GM21528 (cell line): ENCODE results near the gene CA5B.
"Not testable (repeated sequence)": the region's sequence is repeated elsewhere in the genome, so short reads cannot be mapped to it uniquely, and the experiment has no call there.

ENCODE experiments used
- ATAC-seq: cut with Tn5 transposase; IDR thresholded peaks from one replicate; pipeline ENCODE4 v1.9.1; 2021; ENCODE audit warnings: mild to moderate bottlenecking, moderate library complexity; ENCODE audit not compliant: unreplicated experiment, low FRiP score

Gene CA5B

DNA sequence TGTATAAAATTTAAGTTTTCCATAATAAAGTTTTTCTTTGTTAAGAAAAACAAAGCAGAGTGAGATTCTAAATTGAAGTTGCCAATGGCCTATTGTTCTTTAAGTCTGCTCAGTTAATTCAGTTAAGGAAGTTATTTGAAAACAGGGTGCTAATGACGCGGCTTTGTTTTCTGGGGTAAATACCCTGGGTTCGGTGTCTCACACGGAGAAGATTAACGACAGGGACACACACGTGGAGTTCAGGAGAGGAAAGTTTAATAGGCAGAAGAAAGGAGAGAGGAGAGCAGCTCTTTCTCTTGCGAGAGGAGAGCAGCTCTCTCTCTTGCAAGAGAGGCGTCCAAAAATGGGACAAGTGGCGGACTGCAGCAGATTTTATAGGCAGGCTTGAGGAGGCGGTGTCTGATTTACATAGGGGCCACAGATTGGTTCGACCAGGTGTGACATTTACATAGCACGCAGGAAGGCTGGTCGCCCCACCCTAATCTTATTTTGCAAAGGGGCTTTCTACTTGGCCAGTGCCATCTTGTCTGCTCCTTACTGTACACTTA lies 9.6 kb downstream of the CA5B start:
- ATAC-seq: no peak

DNA sequence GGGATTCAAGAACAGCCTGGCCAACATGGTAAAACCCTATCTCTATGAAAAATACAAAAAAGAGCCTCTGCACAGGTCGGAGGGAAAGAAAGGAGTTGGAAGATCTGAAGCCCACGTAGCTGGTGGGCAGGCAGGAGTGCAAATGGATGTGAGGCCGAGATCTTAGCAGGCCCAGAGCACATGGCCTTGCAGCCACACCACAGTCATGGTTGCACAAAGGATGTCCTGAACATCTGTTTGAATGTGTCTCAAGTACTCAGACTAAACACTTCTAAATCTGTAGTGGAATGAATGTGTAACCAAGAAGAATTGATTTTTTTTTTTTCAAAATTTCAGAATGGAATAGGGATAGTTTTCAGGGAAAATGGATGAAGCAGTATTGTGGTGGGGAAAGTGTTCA lies 10.8 kb downstream of the CA5B start:
- no peak for ATAC-seq

DNA sequence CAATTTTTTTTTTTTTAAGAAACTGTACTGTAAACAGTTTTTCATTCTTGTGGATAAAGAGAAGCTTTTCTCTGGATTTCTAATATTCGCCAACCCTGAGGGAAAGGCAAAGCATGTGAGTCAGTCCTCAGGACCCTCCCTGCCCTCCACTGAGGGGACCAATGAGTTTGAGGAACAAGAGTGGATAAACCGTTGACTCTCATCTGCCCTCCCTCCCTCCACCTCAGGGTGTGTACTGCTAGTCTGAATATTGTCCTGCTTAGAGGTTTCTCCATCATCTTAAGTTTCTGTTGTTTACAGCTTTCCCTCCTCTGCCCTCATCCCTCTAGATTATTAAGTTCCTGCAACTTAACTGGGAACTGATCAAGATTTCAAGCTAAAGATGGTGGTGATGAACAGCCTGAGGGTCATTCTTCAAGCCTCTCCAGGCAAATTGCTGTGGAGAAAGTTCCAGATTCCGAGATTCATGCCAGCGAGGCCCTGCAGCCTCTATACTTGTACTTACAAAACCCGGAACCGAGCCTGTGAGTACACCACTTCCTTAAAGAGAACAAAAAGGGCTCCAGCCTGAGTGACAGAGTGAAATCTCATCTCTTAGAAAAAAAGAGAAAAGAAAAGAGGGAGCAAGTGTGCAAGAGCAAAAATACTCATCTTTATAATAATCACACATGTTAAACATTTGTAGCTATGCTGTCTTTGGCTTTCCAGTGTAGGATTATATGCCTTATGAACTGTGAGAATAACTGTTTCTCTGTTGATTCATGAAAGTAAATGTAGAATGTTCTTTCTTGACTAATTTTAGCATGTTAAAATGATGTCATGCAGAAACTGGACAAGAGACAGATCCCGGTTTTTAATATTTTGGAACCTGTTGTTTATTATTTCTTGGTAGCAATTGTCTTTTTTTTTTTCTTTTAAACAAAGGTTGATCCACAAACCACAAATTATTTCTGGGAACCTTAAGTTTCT lies 11.9 kb downstream of the CA5B start:
- ATAC-seq: peak; percentile 84

DNA sequence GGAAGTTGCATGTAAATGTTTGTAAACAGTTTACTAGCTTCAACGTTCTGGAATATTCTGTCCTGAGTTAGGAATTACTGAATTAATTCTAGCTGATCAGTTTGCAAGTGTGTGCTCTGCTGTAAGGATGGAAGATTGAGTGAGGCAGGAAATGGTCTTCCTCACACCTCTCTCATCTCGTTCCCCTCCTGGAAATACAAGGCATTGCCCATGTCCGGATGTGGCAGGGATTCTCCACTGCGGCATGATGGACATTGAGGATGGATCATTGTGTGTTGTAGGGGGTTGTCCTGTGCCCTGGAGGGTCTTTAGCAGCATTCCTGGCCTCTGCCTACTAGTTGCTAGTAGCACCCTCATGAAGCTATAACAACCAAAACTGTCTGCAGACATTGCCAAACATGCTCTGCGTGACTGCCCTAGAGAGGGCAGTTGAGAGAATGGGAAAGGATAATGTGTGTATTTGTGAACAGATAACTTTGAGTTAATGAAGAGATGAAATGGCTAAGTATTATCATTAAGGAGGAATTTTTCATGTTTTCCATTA lies 12.6 kb downstream of the CA5B start:
- ATAC-seq: no peak

DNA sequence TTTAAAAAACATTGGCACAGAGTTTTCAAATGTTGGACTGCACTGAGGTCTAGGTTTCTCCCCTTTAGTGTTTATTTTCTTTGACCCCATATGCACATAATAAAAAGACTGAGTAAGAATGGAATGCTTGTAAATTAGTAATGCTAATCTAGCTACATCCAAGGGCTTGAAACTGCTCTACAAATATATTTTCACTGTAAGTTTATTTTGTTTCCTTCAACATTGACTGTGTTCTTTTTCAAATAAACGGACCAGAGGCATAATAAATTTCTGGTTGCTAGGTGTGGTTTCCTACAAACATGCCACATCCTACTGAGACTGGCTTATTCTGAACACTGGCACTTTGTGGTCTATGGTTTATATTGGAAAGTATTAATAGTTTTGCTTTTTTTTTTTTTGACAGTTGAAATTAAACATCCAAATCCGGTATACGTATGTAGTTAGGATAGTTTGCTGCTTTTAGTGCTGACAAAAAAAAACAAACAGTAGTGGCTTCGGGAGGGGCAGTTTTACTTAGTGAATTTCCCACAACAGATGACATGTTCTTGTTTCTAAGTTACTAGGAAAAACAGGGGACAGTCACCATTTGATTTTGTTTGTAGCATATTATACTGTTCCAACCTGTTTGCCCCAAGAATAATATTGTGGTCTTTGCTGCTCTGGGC lies 13.2 kb downstream of the CA5B start:
- ATAC-seq: no peak

DNA sequence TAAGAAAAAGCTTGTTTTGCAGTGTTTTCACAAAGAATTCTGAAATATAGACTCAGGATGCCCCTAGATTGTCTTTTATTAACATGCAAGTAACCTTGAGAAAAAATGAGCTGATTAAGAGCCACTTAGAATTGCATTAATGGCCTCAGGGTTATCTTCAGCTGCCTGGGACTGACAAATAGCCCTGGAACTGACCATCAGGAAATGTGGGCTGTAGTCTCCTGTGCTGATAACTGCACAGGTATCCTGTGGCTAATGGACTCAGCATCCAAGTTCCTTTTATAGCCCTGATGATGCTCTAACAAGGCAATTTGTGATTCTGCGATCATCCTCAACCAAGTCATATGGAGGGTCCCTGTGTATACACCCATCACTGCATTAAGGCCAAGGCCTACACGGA lies 17.0 kb downstream of the CA5B start:
- ATAC-seq: no peak

DNA sequence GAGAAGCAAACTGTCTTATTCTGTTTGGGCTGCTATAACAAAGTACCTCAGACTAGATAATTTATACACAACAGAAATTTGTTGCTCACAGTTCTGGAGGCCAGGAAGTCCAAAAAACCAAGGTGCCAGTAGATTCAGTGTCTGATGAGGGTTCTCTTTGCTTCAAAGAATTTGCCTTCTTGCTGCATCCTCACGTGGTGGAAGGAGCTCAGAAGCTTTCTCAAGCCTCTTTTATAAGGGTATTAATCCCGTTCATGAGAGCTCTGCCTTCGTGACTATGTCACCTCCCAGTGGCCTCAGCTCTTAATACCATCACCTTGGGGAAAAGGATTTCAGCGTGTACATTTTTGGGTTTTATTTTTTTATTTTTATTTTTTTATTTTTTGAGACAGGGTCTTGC lies 20.1 kb downstream of the CA5B start:
- no peak for ATAC-seq

DNA sequence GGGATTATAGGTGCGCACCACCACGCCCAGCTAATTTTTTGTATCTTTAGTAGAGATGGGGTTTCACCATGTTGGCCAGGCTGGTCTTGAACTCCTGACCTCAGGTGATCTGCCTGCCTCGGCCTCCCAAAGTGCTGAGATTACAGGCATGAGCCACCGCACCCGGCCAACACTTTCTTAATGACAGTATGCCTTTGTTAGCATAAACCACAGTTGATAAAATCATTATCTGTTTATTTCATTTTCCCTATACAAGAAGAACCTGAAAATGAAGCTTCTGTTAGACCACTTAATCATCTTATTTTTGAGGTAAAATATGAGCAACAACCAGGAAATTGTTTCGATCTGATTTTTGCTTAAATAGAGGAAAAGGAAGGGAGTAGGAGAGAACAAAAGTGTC lies 21.8 kb downstream of the CA5B start:
- not testable (repeated sequence) for ATAC-seq

DNA sequence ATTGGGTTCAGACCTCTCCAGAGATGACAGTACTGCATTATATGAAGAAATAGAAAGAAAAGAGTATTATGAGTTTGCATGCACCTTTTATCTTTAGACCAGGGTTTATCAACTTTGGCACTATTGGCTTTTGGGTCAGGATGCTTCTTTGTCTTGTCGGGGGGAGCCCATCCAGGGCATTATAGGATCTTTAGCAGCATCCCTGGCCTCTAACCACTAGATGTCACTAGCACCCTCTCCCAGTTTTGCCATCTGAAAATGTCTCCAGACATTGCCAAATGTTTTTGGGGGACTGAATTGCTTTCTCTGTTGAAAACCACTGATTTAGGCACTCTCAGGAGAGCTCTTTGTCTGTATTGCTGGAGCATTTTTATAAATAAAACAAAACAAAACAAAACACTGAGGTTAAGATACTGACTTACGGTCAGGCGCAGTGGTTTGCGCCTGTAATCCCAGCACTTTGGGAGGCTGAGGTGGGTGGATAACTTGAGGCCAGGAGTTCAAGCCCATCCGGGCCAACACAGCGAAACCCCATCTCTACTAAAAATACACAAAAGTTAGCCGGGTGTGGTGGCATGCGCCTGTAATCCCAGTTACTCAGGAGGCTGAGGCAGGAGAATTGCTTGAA lies 23.6 kb downstream of the CA5B start:
- no peak for ATAC-seq

DNA sequence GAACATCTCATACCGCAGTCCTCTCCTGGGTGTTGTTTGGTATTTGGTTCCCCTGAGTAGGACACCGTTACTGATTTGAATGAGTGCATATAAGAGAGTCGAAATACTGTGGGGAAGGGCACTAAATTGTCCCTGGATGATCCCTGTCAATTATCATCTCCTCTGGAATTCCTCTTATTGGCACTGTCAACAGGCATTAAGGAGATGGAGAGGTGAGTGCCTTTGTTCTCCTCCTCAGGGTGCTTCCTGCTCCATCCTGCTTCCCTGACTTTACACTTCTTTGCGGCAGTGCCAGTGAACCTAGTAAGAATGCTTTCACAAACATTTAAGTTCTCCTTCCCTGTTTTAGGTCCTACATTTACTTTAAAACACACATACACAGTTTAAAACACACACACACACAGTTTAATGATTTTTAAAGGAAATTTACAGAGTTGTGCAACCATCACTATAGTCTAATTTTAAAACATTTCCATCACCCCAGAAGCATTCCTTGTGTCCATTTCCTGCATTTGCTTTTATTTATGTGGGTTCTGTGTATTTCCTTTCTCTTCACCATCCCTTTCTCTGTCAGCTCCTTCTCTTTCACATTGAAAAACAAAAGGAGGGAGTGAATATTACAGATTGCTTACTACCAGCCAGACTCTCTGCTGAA lies 31.4 kb downstream of the CA5B start:
- no peak for ATAC-seq

DNA sequence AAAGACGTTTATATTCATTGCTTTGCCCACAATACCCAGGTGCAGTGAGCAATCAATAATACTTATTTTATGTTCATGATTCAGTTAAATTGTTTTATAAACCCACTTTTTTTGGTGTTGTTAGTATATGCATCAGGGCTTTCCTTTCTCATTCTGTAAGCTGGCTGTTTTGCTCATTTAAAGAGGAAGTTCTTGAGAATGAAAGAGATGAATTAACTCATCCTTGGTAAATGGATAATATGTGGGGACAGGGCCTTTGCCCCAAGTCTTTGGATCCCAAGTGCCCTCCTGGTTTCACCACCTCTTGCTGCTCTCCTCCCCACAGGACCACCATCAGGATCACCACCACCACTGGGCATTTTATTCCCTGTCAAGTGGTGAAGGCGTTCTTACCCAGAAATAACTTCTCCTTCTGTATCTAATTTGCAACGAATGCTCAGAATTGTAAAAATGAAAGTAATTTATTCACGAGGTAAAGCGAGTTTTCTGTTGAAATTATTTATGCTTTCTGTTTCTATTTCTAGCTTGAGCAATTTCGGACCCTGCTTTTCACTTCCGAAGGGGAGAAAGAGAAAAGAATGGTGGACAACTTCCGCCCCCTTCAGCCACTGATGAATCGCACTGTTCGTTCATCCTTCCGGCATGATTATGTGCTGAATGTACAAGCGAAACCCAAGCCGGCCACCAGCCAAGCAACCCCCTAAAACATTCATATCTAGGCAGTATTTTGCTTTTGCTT lies 44.1 kb downstream of the CA5B start:
- ATAC-seq: no peak

DNA sequence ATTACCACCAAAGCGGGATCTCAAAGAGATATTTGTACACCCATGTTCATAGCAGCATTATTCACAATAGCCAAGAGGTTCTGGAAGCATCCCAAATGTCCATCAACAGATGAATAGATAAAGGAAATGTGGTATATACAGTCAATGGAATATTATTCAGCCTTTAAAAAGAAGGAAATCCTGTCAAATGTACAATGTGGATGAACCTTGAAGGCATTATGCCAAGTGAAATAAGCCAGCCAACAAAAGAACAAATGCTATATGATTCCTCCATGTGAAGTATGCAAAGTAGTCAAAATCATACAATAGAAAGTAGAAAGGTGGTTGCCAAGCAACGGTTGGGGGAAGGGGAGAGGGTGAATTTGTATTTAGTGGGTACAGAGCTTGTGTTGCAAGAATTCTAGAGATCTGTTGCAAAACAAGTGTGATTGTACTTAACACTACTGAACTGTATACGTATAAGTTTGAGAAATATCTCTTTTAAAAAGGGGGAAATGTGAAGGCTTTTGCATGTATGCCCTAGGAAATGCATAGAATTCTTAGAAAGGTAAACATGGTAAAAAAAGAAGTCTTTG lies 47.2 kb downstream of the CA5B start:
- ATAC-seq: no peak

DNA sequence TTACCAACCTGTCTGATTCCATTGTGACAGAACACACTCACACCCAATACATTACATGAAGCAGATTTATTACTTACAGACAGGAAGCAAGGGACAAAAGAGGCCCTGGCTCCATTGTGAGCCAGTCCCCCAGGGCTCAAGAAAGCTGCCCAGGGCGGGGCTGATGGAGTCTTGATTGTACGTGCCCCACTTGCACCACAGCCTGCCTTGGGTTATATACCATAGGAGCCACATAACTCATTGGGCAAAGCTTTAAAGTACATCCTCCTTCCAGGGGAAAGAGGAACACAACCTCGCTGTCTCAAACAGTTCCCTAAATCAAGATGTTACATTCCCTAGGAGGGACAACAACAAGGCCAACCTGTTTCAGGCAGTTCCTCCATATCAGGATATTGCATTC lies 48.8 kb downstream of the CA5B start:
- no peak for ATAC-seq

DNA sequence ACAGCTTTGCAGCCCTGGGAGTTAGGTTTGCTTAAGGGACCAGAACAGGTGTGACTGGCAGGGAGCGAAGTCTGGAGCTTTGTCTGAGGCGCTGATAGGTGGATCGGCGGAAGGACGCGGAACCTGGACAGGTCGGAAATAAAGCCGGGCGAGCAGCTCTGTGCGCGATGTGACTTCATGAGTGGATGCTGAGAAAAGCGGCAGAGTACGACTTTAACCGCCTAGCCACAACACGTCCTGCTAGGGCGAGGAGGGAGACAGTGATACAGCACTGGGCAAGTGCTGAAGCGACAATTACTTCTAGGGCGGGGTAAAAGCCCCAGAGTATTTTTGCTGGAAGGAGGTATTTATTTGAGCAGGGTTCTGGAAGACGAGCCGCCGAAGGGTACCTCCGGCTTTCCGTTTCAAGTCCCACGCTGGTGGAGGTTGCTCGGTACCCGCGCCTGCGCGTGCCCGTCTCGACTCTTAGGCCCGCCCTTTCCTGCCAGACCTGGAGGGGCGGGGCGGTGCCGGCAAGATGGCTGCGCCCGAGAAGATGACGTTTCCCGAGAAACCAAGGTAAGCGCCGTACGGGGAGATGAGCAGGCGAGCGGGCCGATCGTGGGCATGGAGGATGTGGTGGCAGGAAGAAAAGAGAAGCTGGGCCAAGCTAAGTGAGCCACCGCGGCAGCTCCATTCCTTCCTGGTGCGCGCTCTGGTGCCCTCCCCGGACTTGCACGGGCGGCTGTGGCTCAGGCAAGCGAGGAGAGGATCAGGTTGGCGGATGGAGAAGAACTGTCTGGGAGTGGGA lies 52.1 kb downstream of the CA5B start, which contains the start of gene ZRSR2:
TSS of gene ZRSR2 (plus strand) at position 506 of the 790 bp plus-strand sequence. CDS start at position 518, 12 bp downstream.
- peak; percentile 90 for ATAC-seq

DNA sequence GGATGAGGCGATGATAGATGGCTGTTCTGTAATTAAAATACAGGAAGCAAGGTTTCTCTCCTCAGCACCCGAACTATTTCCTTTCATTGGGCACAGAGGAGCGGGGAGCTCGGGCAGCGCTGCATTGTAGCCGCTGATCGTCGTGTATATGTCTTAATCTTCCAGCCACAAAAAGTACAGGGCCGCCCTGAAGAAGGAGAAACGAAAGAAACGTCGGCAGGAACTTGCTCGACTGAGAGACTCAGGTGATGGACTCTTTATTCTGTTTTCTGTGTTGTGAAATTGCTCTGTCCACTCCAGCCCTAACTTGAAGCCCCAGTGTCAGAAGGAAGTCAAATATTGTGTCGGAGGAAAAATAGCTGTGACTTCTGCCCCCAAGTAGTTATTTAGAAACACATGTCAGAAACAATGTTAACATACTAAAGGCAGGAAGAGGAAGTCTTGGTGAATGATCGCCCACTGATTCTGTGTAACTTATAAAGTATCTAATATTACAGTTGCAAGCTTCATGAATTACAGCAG lies 52.8 kb downstream of the CA5B start:
- ATAC-seq: peak; percentile 30

DNA sequence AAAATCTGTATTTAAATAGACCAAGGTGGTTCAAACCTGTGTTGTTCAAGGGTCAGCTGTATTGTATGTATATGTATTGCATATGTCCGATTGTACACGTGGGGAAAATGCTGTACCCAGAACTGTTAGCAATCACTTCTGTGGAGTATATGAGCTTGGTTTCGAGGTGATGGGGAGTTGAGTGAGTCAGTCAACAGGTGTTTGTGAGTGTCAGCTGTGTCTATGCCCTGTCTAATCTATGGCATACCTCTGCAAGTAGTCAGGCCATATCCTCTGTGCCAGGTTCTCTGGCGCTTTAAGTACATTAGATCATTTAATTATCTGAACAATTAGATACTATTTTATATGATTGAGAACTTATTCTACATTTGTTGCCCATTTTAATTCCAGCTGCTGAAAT lies 59.6 kb downstream of the CA5B start:
- ATAC-seq: no peak

DNA sequence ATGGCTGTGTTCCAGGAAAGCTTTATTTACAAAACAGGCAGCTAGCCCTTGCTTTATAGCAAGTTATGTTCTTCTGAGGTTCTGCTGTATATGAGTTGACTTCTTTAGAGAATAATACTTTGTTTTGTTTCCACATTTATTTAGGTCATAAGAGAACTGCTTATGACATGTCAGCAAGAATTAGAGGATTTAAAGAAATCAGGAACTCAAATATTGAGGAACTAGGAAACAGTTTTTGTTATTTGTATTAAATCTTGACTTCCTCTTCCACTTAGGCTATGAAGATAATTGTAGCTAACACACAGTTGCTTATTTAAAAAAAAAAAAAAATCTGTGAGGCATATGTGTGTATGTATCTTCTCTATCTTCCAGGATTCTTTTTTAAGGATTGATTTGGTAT lies 66.5 kb downstream of the CA5B start:
- ATAC-seq: no peak

DNA sequence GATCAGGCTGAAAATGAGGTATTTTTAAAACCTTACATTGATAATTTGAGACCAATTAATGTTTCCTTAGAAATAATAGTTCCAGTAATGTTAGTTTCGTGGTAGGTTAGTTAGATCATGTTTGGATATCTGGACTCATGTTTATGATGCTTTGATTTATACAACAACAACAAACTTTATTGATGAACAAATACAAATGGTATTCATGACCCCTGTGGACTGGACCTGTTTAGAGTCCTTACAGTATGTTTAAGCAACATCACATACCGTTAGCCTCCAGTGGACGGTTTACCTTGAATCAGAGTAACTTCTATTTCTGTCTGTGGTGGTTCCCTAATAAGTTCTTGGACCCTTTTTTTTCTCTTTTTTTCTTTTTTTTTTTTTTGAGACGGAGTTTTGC lies 70.2 kb downstream of the CA5B start:
- no peak for ATAC-seq
